ENCODE results near the gene DPP6. TPM values are rescaled to one million over a fixed set of nuclear protein-coding genes. Genes with fewer than 3 reads are reported as not detected.

Gene DPP6
- total RNA-seq, 1 experiment from 2014 or later, result not detected

GRCh38 chr7:154873500-154874121 lies 821.4 kb downstream of the DPP6 start:
- TF ChIP-seq PRRX2 (CRISPR knock-in tag; IDR thresholded peaks at IDR 0.05), result no peak
- TF ChIP-seq SP1 (CRISPR knock-in tag; conservative IDR thresholded peaks at IDR 0.05), result no peak
- no peak for TF ChIP-seq ELF4 (CRISPR knock-in tag; IDR thresholded peaks at IDR 0.05; ENCODE audit: low read depth)
- no peak for TF ChIP-seq ZNF219 (CRISPR knock-in tag; IDR thresholded peaks at IDR 0.05; ENCODE audit: borderline replicate concordance)
- no peak for TF ChIP-seq TEAD1 (CRISPR knock-in tag; IDR thresholded peaks at IDR 0.05)
- no peak for TF ChIP-seq USF2 (CRISPR knock-in tag; IDR thresholded peaks at IDR 0.05)
- TF ChIP-seq, protein P1, sequence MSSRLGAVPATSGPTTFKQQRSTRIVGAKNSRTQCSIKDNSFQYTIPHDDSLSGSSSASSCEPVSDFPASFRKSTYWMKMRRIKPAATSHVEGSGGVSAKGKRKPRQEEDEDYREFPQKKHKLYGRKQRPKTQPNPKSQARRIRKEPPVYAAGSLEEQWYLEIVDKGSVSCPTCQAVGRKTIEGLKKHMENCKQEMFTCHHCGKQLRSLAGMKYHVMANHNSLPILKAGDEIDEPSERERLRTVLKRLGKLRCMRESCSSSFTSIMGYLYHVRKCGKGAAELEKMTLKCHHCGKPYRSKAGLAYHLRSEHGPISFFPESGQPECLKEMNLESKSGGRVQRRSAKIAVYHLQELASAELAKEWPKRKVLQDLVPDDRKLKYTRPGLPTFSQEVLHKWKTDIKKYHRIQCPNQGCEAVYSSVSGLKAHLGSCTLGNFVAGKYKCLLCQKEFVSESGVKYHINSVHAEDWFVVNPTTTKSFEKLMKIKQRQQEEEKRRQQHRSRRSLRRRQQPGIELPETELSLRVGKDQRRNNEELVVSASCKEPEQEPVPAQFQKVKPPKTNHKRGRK (CRISPR knock-in tag; IDR thresholded peaks at IDR 0.05; ENCODE audit: borderline replicate concordance), result no peak
- TF ChIP-seq, protein P2, sequence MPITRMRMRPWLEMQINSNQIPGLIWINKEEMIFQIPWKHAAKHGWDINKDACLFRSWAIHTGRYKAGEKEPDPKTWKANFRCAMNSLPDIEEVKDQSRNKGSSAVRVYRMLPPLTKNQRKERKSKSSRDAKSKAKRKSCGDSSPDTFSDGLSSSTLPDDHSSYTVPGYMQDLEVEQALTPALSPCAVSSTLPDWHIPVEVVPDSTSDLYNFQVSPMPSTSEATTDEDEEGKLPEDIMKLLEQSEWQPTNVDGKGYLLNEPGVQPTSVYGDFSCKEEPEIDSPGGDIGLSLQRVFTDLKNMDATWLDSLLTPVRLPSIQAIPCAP (CRISPR knock-in tag; IDR thresholded peaks at IDR 0.05), result no peak
- TF ChIP-seq GRHL2 (CRISPR knock-in tag; IDR thresholded peaks at IDR 0.05; ENCODE audit: insufficient replicate concordance, severe bottlenecking), result no peak
- no peak for TF ChIP-seq AFF4 (CRISPR knock-in tag; IDR thresholded peaks at IDR 0.05; ENCODE audit: borderline replicate concordance)
- TF ChIP-seq TP53 (CRISPR knock-in tag; IDR thresholded peaks at IDR 0.05), result no peak
- no peak for TF ChIP-seq AR (CRISPR knock-in tag; IDR thresholded peaks at IDR 0.05)
- TF ChIP-seq SMAD4 (CRISPR knock-in tag; IDR thresholded peaks at IDR 0.05), result no peak
- no peak for TF ChIP-seq ZNF423 (CRISPR knock-in tag; IDR thresholded peaks at IDR 0.05)
- TF ChIP-seq ZNF671 (CRISPR knock-in tag; IDR thresholded peaks at IDR 0.05), result no peak
- H3K27me3 Mint-ChIP-seq (ENCODE audit: low read depth), result peaks cover 27% of the 10 kb centered on the region
- H3K9me3 Mint-ChIP-seq, result peaks cover 74% of the 10 kb centered on the region
- H3K36me3 Mint-ChIP-seq, result peaks cover 79% of the 10 kb centered on the region
- no peak overlapping the region for H3K4me3 Mint-ChIP-seq
- no peak for ATAC-seq
- DNase-seq (ENCODE audit: low spot score), result no peak
- H3K27ac Mint-ChIP-seq, result no peak overlapping the region
- ChIA-PET POLR2A (no interaction called here), CTCF (no interaction called here)
- H3K4me1 Mint-ChIP-seq, result no peaks in the 10 kb centered on the region
